ENCODE measurements around the gene PHC2.
A peak's percentile ranks its signal among the peaks of the same experiment; 100 is the strongest.
"Not testable (repeated sequence)": the region's sequence is repeated elsewhere in the genome, so short reads cannot be mapped to it uniquely, and the experiment has no call there.

Gene PHC2

GRCh38 chr1:33295450-33296081, 135.3 kb downstream of the PHC2 start:
- Histone ChIP-seq H3K36me3 (ENCODE audit: control insufficient read depth, insufficient read depth, low read length) (no peaks in the 10 kb centered on the region), H2AFZ (no peak overlapping the region), H3K9me3 (ENCODE audit: control insufficient read depth, low read length) (no peaks in the 10 kb centered on the region), H3K4me1 (no peaks in the 10 kb centered on the region), H3K27ac (no peak overlapping the region), H3K9ac (no peak overlapping the region), H3K27me3 (ENCODE audit: control insufficient read depth, insufficient read depth, low read length) (no peaks in the 10 kb centered on the region), H3K4me2 (ENCODE audit: low read length) (no peak overlapping the region), H3K79me2 (no peaks in the 10 kb centered on the region), H3K4me3 (ENCODE audit: low read depth, low read length) (no peak overlapping the region)
- TF ChIP-seq CTCF (IDR thresholded peaks at IDR 0.05), result peak; percentile 79

- no peaks in the 10 kb centered on the region for H3K9me3 ChIP-seq (ENCODE audit: control insufficient read depth, low read length)
- H3K4me1 ChIP-seq, result no peaks in the 10 kb centered on the region
- H3K27me3 ChIP-seq (ENCODE audit: control insufficient read depth, insufficient read depth, low read length), result no peaks in the 10 kb centered on the region
- no peak overlapping the region for H3K4me3 ChIP-seq (ENCODE audit: low read depth, low read length)
- no peak overlapping the region for H3K9ac ChIP-seq
- H3K79me2 ChIP-seq, result no peaks in the 10 kb centered on the region
- H3K36me3 ChIP-seq (ENCODE audit: control insufficient read depth, insufficient read depth, low read length), result no peaks in the 10 kb centered on the region
- H3K4me2 ChIP-seq (ENCODE audit: low read length), result no peak overlapping the region
- no peak overlapping the region for H3K27ac ChIP-seq
- no peak for TF ChIP-seq CTCF (IDR thresholded peaks at IDR 0.05)
- H2AFZ ChIP-seq, result no peak overlapping the region
Measured at GRCh38 chr1:33295023-33295422, 135.9 kb downstream of the PHC2 start.

- no peak overlapping the region for H3K4me3 ChIP-seq (ENCODE audit: low read depth, low read length)
- no peaks in the 10 kb centered on the region for H3K9me3 ChIP-seq (ENCODE audit: control insufficient read depth, low read length)
- H3K27ac ChIP-seq, result no peak overlapping the region
- no peak overlapping the region for H3K4me2 ChIP-seq (ENCODE audit: low read length)
- no peak overlapping the region for H2AFZ ChIP-seq
- H3K79me2 ChIP-seq, result no peaks in the 10 kb centered on the region
- H3K9ac ChIP-seq, result no peak overlapping the region
- no peaks in the 10 kb centered on the region for H3K36me3 ChIP-seq (ENCODE audit: control insufficient read depth, insufficient read depth, low read length)
- H3K27me3 ChIP-seq (ENCODE audit: control insufficient read depth, insufficient read depth, low read length), result no peaks in the 10 kb centered on the region
- no peaks in the 10 kb centered on the region for H3K4me1 ChIP-seq
- no peak for TF ChIP-seq CTCF (IDR thresholded peaks at IDR 0.05)
Measured at GRCh38 chr1:33294071-33295010, 136.6 kb downstream of the PHC2 start.

GRCh38 chr1:33292726-33293340, 138.1 kb downstream of the PHC2 start:
- Histone ChIP-seq H3K79me2 (no peaks in the 10 kb centered on the region), H3K4me1 (no peaks in the 10 kb centered on the region), H3K27ac (no peak overlapping the region), H3K9me3 (ENCODE audit: control insufficient read depth, low read length) (no peaks in the 10 kb centered on the region), H3K27me3 (ENCODE audit: control insufficient read depth, insufficient read depth, low read length) (no peaks in the 10 kb centered on the region), H3K4me2 (ENCODE audit: low read length) (no peak overlapping the region), H3K9ac (no peak overlapping the region), H3K4me3 (ENCODE audit: low read depth, low read length) (no peak overlapping the region), H2AFZ (no peak overlapping the region), H3K36me3 (ENCODE audit: control insufficient read depth, insufficient read depth, low read length) (no peaks in the 10 kb centered on the region)
- TF ChIP-seq CTCF (IDR thresholded peaks at IDR 0.05), result no peak

GRCh38 chr1:33290615-33291014, 140.3 kb downstream of the PHC2 start:
- not testable (repeated sequence) for H3K27ac ChIP-seq; H3K27me3 ChIP-seq (ENCODE audit: control insufficient read depth, insufficient read depth, low read length); H3K79me2 ChIP-seq; H3K9ac ChIP-seq; H2AFZ ChIP-seq; H3K36me3 ChIP-seq (ENCODE audit: control insufficient read depth, insufficient read depth, low read length); H3K4me2 ChIP-seq (ENCODE audit: low read length); H3K4me3 ChIP-seq (ENCODE audit: low read depth, low read length); H3K9me3 ChIP-seq (ENCODE audit: control insufficient read depth, low read length); H3K4me1 ChIP-seq

Data from parathyroid adenoma (tissue), 2 donors.